ENCODE measurements around the gene CAPNS1.

The CAPNS1 gene

DNA sequence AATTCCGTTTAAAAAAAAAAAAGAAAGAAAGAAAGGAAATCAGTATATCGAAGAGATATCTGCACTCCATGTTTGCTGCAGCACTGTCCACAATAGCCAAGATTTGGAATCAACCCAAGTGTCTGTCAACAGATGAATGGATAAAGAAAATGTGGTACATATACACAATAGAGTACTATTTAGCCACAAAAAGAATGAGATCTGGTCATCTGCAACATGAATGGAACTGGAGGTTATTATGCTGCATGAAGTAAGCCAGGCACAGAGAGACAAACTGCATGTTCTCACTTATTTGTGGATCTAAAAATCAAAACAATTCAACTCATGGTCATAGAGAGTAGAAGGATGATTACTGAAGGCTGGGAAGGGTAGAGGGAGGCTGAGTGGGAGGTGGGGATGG, 58.3 kb downstream of the CAPNS1 start:
- H3K9ac ChIP-seq (ENCODE audit: low read length): no peak overlapping the region
- H2AFZ ChIP-seq (ENCODE audit: low read depth, low read length): no peak overlapping the region
- no peak overlapping the region for H3K4me2 ChIP-seq (ENCODE audit: low read length, poor library complexity, severe bottlenecking)
- H2AK5ac ChIP-seq (ENCODE audit: low read length, severe bottlenecking): no peak overlapping the region
- no peak overlapping the region for H2BK120ac ChIP-seq (ENCODE audit: low read depth, low read length)
- H2BK5ac ChIP-seq (ENCODE audit: low read depth, low read length, poor library complexity, severe bottlenecking): no peak overlapping the region
- no peak overlapping the region for H3K4me3 ChIP-seq (ENCODE audit: insufficient read depth in 1 of 2, low read depth in 1 of 2, low read length in 2 of 2)
- no peak overlapping the region for H4K8ac ChIP-seq (ENCODE audit: low read length)
- no peak overlapping the region for H2BK12ac ChIP-seq (ENCODE audit: low read length in 2 of 2)
- no peak overlapping the region for H2BK15ac ChIP-seq (ENCODE audit: low read depth, poor library complexity, severe bottlenecking)
- no peak overlapping the region for H3K4ac ChIP-seq (ENCODE audit: low read depth in 1 of 2, low read length in 2 of 2)
- no peak overlapping the region for H3K27ac ChIP-seq (ENCODE audit: low read length, poor library complexity, severe bottlenecking)
- H3K79me1 ChIP-seq (replicated peaks; ENCODE audit: low read length, poor library complexity, severe bottlenecking): peaks cover 4% of the 10 kb centered on the region
- H3K23ac ChIP-seq (ENCODE audit: low read length in 2 of 2): no peak overlapping the region
- H3K14ac ChIP-seq (ENCODE audit: low read length in 2 of 2): no peak overlapping the region
- no peak overlapping the region for H4K91ac ChIP-seq (ENCODE audit: low read length)
- peaks cover 22 to 32% of the 10 kb centered on the region in 2 experiments for H3K36me3 ChIP-seq (ENCODE audit: control insufficient read depth in 1 of 2, insufficient read depth in 2 of 2, low read depth in 1 of 2, low read length in 2 of 2)
- H3K4me1 ChIP-seq (ENCODE audit: control insufficient read depth, insufficient read depth, low read depth, low read length): peaks cover 2% of the 10 kb centered on the region
- H3K9me3 ChIP-seq (ENCODE audit: control insufficient read depth, low read length): no peaks in the 10 kb centered on the region
- H3K27me3 ChIP-seq (ENCODE audit: control insufficient read depth in 1 of 2, insufficient read depth in 1 of 2, low read length in 2 of 2): no peaks in the 10 kb centered on the region
- 88% methylated on average over 1 of the region's 2 CpGs for WGBS
- H3K18ac ChIP-seq (ENCODE audit: low read depth in 1 of 2, low read length in 2 of 2): no peak overlapping the region
- no peak for DNase-seq
